Fibroblast of skin of right quadriceps (primary cell): ENCODE results near the gene CDK7.

Source experiments
- DNase-seq: peaks from one replicate; pipeline ENCODE4 v3.0.0-alpha.2; 2013

The CDK7 gene

DNA sequence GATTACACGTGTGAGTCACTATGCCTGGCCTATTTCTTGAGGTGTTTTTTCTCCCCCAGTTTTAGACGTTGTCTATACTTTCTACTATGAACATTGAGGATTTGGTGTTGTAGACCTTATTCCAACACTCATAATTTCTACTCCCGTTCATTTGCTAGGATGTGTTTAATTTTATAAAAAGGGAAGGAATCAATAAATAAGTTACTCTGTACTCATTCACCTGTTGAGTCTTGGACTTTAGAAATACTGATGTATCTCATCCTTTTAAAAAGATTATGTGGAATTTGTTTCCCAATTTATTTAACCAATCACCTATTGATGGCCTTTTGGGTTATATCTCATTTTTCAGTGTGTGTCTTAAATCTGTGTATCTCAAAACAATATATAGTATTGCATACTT, 3.2 kb downstream of the CDK7 start:
- DNase-seq, result no peak

DNA sequence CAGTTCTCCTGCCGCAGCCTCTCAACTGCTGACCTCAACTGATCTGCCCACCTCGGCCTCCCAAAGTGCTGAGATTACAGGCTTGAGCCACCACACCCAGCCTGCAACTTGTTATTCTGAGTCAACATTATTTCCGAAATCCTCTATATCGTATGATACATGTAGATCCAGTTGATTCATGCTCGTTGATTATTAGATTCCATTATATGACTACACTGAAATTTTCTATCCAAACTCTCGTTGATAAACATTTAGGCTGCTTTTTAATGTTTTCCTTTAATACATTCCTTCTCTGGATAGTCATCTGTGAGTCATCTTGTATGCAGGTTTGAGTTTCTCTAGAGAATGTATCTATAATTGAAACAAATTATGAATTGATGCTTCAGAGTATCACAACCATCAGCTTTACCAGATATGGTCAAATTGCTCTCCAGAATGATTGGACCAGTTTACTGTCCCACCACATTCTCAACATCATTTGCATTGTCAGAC, 4.1 kb downstream of the CDK7 start:
- peak; percentile 93 for DNase-seq

DNA sequence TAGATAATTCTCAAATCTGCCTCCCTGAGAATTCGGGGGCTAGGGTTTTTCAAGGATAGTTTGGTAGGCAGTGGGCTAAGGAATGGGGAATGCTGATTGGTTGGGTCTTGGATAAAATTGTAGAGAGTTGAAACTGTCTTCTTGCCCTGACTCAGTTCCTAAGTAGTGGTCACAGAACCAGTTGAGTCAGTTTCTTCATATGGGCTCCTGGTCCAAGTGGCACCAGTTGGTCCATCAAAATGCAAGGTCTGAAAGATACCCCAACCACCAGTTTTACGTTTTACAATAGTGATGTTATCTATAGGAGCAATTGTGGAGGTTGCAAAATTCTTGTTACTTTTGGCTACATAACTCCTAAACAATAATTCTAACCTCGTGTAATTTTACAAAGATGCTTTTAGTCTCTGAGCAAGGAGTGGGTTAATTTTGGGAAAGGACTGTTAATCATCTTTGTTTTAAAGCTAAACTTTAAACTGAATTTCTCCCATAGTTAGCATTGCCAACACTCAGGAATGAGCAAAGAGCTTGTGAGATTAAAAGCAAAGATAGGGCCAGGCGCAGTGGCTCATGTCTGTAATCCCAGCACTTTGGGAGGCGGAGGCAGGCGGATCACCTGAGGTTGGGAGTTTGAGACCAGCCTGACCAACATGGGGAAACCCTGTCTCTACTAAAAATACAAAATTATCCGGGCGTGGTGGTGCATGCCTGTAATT, 7.7 kb downstream of the CDK7 start:
- DNase-seq, result no peak

DNA sequence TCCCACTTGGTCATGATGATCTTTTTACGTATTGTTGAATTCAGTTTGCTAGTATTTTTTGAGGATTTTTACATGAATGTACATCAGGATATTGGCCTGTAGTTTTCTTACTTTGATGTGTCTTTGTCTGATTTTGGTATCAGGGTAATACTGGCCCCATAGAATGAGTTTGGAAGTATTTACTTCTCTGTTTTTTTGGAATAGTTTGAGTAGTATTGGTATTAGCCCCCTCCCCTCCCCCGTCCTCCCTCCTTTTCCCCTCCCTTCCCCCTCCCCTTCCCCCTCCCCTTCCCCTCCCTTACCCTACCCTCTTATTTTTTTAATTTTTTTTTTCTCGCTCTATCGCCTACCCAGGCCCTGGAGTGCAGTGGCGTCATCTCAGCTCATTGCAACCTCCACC, 10.3 kb downstream of the CDK7 start:
- no peak for DNase-seq

DNA sequence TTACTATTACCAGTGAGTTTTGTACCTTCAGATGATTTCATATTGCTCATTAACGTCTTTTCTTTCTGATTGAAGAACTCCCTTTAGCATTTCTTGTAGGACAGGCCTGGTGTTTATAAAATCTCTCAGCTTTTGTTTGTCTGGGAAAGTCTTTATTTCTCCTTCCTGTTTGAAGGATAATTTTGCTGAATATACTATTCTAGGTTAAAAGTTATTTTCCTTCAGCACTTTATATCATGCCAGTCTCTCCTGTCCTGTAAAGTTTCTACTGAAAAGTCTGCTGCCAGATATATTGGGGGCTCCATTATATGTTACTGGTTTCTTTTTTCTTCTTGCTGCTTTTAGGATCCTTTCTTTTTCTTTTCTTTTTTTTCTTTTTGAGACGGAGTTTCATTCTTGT, 13.3 kb downstream of the CDK7 start:
- DNase-seq, result no peak

DNA sequence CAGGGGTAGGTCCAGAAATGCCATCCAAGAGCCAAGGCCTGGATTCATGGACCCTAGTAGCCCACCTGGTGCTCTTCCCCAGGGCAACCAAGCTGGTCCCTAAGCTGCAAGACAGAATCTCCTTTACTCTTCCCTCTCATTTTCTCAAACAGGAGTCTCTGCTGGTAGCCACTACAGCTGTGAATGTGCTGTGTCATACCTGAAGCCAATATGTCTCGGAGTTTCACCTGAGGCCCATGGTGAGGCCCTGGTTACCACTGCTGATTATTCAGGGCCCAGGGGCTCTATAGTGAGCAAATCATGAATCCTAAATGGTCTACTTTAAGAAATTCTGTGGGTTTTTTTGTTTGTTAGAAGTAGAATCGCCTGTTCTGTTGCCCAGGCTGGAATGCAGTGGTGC, 15.9 kb downstream of the CDK7 start:
- no peak for DNase-seq

DNA sequence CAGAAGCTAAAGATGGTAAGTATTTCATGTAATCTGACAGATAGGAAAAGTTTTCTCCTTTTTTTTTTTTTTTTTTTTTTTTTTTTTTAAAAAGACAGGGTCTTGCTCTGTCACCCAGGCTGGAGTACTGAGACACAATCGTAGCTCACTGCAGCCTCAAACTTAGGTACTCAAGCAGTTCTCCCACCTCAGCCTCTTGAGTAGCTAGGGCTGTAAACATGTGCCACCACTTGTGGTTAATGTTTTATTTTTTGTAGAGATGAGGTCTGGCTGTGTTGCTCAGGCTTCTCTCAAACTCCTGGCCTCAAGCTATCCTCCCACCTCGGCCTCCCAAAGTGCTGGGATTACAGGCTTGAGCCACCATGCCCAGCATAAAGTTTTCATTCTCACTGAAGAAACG, 17.8 kb downstream of the CDK7 start:
- no peak for DNase-seq

DNA sequence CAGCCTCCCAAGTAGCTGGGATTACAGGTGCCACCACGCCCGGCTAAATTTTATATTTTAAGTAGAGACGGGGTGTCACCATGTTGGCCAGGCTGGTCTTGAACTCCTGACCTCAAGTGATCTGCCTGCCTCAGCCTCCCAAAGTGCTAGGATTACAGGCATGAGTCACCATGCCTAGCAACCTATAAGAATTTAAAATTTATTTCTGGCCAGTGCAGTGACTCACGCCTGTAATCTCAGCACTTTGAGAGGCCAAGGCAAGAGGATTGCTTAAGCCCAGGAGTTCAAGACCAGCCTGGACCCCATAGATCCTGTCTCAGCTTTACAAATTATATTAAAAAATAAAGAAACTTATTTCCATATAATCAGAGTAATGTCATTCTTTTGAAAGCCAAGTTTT, 21.3 kb downstream of the CDK7 start:
- peak; percentile 28 for DNase-seq

DNA sequence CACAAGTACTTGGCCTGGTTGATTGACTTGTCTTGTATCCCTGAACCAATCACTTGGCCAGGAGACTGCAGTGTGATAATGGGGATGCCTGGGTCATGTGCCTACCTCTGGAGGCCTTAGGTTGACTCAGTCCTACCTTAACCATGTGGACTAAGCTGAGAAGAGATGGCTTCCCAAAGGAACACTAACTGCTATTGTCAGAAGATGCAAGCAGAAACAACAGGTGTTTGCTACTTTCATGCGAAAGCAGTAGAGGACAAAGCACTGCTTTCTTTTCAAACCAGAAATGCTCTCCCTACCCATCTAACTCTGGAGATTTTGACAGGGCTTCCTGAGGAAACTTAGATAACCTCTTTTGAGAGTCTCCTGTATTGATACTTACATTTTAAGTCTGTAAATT, 22.9 kb downstream of the CDK7 start:
- no peak for DNase-seq

DNA sequence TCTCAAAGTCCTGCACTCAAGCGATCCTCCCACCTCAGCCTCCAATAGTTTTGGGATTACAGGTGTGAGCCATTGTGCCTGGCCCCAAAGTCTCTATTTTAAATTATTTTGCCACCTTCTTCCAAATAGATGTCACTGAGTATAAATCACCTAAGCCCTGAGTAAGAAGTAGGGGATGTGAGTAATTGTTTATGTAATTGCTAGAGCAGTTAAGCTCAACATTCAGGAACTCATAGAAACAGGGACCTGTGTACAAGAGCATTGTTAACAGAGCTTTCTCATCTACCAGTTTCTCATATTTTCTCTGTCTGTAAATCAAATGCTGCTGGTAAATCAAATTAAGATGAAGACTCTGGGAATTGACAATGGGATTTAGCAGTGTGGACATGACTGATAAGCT, 26.3 kb downstream of the CDK7 start:
- peak; percentile 26 for DNase-seq

DNA sequence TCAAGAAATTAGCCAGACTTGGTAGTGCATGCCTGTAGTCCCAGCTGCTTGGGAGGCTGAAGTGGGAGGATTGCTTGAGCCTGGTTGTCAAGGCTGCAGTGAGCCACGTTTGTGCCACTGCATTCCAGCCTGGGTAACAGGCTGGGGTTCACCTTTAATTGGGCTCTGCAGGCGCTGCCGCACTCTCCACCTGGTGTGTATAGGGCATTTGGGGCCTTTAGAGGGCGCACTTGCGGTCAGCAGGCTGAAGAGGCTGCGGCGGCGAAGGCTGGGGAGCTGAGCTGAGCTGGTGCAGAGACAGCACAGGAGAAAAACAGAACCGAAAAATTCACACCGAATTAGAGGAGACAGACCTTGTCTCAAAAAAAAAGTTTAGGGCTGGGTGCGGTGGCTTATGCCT, 31.2 kb downstream of the CDK7 start:
- DNase-seq, result no peak

DNA sequence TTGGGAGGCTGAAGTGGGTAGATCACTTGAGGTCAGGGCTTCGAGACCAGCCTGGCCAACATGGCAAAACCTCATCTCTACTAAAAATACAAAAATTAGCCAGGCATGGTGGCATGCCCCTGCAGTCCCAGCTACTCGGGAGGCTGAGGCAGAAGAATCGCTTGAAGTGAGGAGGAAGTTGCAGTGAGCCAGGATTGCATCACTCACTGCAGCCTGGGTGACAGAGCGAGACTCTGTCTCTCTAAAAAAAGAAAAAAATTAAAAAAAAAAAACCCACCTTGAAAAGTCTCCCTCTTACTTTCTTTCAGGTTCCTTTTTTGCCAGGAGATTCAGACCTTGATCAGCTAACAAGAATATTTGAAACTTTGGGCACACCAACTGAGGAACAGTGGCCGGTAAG, 34.2 kb downstream of the CDK7 start:
- no peak for DNase-seq

DNA sequence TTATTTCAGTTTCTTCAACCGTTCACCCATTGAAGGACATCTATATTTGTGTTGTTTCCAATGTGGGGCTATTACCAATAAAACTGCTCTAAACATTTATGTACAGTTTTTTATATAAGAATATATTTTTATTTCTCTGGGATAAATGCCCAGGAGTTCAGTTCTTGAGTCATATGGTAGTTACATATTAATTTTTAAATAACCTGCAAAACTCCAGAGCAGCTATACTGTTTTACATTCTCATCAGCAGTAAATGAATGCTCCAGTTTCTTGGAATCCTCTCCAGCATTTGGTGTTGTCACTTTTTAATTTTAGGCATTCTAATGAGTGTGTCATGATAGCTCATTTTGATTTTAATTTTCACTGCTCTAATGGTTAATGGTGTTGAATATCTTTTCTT, 36.2 kb downstream of the CDK7 start:
- no peak for DNase-seq

DNA sequence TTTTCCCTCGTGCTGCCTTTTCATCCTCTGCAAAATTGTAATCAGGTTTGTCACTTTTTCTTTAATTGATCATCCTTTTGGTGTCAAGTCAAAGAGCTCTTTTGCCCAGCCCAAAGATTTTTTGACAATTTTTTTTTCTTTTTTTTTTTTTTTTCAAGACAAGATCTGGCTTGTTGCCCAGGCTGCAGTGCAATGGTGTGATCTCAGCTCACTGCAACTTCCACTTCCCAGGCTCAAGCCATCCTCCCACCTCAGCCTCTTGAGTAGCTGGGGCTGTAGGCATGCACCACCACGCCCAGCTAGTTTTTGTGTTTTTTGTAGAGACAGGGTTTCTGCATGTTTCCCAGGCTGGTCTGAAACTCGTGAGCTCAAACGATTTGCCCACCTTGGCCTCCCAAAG, 36.7 kb downstream of the CDK7 start:
- peak; percentile 62 for DNase-seq

DNA sequence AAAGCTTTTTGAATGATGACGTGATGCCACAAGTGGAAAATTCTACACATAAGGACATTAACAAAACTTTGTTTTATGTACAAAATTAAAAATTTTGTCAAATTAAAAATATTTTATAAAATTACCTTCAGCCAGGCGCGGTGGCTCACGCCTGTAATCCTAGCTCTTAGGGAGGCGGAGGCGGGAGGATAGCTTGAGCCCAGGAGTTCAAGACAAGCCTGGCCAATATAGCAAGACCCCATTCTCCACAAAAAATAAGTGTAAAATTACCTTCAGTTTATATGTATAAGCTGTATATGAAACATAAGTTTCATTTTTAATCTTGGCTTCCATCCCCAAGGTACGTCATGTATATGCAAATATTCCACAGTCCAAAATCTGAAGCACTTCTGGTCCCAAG, 40.9 kb downstream of the CDK7 start:
- DNase-seq, result no peak

DNA sequence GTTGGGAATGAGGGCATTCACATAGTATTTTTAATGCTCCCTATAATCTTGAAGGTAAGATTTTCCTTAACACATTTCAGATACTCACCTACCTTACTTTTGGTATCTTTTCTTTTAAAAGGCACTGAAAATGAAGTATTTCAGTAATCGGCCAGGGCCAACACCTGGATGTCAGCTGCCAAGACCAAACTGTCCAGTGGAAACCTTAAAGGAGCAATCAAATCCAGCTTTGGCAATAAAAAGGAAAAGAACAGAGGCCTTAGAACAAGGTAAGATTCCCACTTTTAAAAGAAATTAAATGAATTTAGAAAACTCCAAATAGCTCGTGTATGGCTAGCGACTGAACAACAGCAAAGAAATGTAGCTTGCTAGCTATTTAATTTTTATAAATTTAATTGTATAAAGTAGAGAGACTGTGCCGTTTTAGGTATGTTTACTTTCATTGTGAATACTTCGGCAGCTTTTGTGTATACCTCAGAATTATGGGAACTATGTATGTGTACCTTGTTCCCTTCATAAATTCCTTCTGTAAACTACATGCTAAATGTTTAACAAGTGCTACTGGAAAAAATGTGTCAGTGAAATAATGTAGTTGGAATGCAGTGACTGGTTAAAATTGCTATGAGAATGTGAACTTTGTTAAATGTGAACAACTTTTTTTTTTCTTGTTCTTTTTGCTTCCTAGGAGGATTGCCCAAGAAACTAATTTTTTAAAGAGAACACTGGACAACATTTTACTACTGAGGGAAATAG, 41.9 kb downstream of the CDK7 start:
- DNase-seq, result peak; percentile 75

DNA sequence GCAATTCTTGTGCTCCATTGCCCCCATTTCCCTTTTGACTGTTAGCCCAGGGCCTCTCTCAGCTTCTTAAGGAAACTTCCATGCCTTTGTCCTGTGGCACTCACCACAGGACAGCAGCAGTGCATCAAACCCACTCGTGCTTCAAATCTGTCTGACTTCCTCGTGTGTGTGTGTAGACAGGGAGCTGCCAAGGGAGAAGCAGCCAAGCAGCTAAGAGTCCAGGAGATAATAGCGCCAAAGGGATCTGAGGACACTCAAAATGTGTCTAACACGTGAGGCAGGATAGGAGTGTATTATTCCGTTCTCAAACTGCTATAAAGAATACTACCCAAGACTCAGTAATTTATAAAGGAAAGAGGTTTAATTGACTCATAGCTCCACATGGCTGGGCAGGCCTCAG, 44.8 kb downstream of the CDK7 start:
- DNase-seq, result no peak

DNA sequence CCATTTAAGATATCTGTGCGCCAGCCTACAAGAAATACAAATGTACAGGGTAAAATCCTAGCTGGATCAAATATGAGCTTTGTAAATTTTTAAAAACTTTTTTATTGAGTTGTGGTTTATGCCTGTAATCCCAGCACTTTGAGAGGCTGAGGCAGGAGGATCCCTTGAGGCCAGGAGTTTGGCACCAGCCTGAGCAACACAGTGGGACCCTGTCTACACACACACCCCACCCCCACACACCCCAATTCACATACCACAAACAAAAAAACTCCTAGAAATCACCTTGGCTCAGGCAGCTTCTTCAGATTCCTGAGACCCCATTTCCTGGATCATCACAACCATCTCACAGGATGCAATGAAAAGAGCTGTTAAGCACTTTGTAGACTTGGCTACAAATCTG, 46.4 kb downstream of the CDK7 start:
- no peak for DNase-seq

DNA sequence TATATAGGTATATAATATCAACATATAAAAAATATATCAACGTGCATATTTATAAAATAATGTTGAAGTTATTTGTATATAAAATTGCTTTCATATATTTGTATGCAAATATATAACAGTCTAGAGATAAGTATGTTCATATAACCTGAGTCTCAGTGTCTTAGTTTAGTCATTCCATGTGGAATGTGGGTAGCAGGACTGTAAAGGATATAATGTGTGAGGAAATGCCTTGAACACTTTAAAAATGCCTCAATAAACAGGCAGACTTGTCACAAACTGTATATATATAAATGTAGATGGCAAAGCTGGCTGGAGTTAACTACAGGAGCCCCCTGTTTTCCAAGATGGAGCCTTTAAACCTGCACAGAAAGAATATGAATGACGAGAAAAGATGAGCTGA, 49.5 kb downstream of the CDK7 start:
- DNase-seq, result peak; percentile 37

DNA sequence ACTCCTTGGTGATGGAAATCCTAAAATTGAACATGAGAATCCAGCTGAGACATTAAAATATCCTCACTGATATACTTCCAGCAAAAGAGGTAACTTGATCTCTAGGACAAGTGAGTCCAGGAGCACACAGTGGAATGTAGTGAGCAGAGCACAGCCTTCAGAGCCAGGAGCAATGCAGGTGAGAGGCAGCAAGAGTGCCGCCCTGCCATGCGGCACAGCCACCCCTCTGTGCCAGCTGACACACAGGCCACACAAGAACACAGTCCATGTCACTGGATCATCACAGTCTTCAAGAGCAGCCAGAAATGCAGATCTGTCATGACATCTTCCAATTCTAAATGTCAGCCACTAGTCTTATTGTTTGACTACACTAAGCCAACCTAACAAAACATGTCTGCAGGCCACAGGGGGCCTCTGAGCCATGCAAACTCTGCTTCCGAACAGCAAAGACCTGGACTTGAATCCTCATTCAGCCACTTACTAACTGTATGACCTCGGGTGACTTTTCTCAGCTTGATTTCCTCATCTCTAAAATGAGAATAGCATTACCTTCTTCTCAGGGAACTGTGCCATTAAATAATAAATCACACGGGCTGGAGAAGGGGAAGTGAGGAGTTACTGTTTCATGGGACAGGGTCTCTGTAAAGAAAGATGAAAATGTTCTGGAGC, 50.9 kb downstream of the CDK7 start:
- peak; percentile 10 for DNase-seq

DNA sequence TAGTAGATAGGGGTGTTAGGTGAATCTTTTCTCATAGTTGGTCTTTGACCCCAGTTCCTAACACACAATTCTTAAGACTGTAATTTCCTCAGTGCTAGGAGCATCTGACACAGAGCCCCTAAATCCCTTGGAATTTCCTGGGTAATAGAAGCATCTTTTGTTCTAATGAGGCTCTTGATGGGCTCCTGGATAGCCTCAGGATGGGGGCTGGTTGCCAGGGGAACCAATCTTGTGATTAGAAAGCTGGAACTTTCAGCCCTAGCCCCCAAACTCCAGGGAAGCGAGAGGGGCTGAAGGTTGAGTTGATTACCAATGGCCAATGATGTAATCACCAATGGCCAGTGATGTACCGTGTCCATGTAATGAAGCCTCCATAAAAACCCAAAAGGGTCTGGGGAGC, 53.4 kb downstream of the CDK7 start:
- no peak for DNase-seq

DNA sequence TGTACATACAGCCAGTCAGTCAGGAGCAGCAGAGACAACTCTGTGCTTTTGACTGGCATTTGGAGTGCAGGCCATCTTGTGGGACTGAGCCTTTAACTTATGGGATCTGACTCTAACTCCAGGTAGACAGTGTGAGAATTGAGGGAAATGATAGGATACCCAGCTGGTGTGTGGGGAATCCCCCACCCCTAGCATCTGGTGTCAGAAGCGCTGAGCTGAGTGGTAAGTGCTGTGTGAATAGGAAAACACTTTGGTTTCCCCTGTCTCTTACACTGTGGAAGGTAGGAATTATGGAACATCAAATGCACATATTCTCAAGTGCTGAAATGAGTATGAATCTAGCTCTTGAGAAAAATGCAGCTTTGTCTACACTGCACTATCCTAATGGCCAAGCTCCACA, 54.0 kb downstream of the CDK7 start:
- no peak for DNase-seq

DNA sequence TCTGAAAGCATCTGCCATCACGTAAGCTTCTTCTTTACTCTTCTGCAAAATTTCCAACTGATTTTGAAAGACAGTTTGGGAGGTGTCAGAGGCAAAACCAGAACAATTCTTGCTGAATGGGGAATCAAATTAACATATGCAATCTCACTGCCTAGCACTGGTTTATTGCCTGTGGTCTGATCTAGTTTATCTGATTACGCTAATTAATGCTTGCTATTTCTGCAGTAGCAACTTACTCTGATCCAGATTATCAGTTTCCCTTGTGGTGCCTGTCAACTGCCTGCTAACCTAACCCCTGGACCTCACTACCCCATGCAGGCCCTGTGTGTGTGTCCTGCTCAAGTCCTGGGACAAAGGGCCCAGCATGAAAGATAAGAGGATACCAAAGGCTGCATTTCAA, 57.6 kb downstream of the CDK7 start:
- DNase-seq, result no peak

DNA sequence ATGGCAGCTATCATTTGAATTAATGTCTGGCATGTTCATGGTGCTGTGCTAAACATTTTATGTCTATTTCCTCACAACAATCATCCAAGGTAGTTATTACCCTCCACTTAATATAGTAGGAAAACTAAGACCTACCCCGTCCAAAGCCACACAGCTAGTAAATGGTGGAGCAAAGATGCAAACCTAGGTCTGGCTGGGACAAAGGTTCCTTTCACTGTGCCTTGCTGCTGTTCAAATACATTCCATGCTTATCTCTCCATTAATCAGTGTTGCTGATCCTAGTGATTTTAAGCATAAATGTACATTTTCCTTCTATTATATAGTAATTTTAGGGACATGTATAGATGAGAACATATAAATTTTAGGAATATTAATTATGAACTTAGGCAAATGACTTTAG, 59.2 kb downstream of the CDK7 start:
- DNase-seq, result no peak
